HepG2 (cell line): ENCODE measurements around the gene FAM229A. TPM values are rescaled to one million over a fixed set of nuclear protein-coding genes. Genes with fewer than 3 reads are reported as not detected.

ENCODE experiments used
- ATAC-seq: fragments of 200-7000 bp; cut with Tn5 transposase; 3 replicates; pipeline ENCODE4 v1.9.1; 2020; ENCODE audit warnings: mild to moderate bottlenecking, moderate library complexity
- BruUV-seq: library from RNA; stranded (reverse); fragments of 400-500 nt; replicated peaks from 2 replicates; lab custom pipeline; 2021; lab: Mats Ljungman, UMichigan
- CTCF ChIA-PET: fragments of 300-600 bp; formaldehyde crosslinking; extraction: SDS; loops from one replicate; lab custom pipeline; 2021; ENCODE audit warnings: low total read pairs, inconsistent platforms, low intra/inter-chr PET ratio; lab: Yijun Ruan, JAX
- POLR2A ChIA-PET: fragments of 350-600 bp; sonication (Branson Sonifier 250); formaldehyde crosslinking; loops from one replicate; lab custom pipeline; 2020; ENCODE audit warnings: antibody characterized with exemption, inconsistent platforms; lab: Yijun Ruan, JAX
- DNase-seq: peaks from one replicate; pipeline ENCODE4 v3.0.0-alpha.2; 2015; ENCODE audit warnings: low spot score
- FAIRE-seq: peaks from 3 replicates; lab custom pipeline; 2011; peaks lifted over from hg19 to GRCh38; lab: Jason Lieb, UNC
- H2AFZ ChIP-seq: one replicate; pipeline ENCODE4 v1.6.1; 2011; ENCODE audit warnings: low read length, inconsistent platforms
- H3K27ac ChIP-seq: fragments of 300-600 bp; 3 replicates; pipeline ENCODE4 v1.8.0; 2011; ENCODE audit warnings: mixed run types, mild to moderate bottlenecking, mixed read lengths, low read length, inconsistent platforms; ENCODE audit not compliant: insufficient read depth; ENCODE audit errors: extremely low read length
- H3K27me3 ChIP-seq, 2 experiments: fragments of 200-600 bp in 1 of 2; 2 replicates in 1 of 2; 3 replicates in 1 of 2; pipeline versions ENCODE4 v1.6.0 to v1.8.0; 2011; ENCODE audit warnings: low read length in 2 of 2, mild to moderate bottlenecking in 2 of 2, moderate library complexity in 2 of 2, inconsistent platforms in 1 of 2; ENCODE audit not compliant: insufficient read depth in 2 of 2, control insufficient read depth in 1 of 2
- H3K36me3 ChIP-seq, 2 experiments: fragments of 200-600 bp in 1 of 2; replicated peaks in 1 of 2; 2 replicates in 1 of 2; 3 replicates in 1 of 2; pipeline versions ENCODE4 v1.5.1 to v1.8.0; 2011; ENCODE audit warnings: low read length in 2 of 2, inconsistent platforms in 1 of 2; ENCODE audit not compliant: insufficient read depth in 2 of 2, control insufficient read depth in 1 of 2
- H3K4me1 ChIP-seq: 2 replicates; pipeline ENCODE4 v1.5.1; 2012; ENCODE audit warnings: low read length, inconsistent platforms; ENCODE audit not compliant: insufficient read depth
- H3K4me2 ChIP-seq: 2 replicates; pipeline ENCODE4 v1.6.0; 2011; ENCODE audit warnings: low read depth, low read length, inconsistent platforms
- H3K4me3 ChIP-seq, 3 experiments: fragments of 200-600 bp in 1 of 3; sonication (generic), shearing (Covaris generic) in 1 of 3; replicated peaks in 1 of 3; 2 replicates each; pipeline ENCODE4 v1.5.1; 2011 to 2016; ENCODE audit warnings: low read length in 3 of 3, inconsistent platforms in 2 of 3, low read depth in 2 of 3, mild to moderate bottlenecking in 2 of 3, control low read depth in 1 of 3, mixed read lengths in 1 of 3; ENCODE audit not compliant: insufficient read depth in 1 of 3
- H3K79me2 ChIP-seq: one replicate; pipeline ENCODE4 v1.6.1; 2011; ENCODE audit warnings: low read length, inconsistent platforms; ENCODE audit not compliant: insufficient read depth
- H3K9ac ChIP-seq: 2 replicates; pipeline ENCODE4 v1.6.0; 2011; ENCODE audit warnings: mild to moderate bottlenecking, low read depth, low read length, inconsistent platforms; ENCODE audit not compliant: insufficient read depth
- H3K9me3 ChIP-seq: 2 replicates; pipeline ENCODE4 v1.5.1; 2012; ENCODE audit warnings: mild to moderate bottlenecking, low read length
- H4K20me1 ChIP-seq: 2 replicates; pipeline ENCODE4 v1.6.0; 2011; ENCODE audit warnings: inconsistent platforms, mild to moderate bottlenecking, low read length, moderate library complexity; ENCODE audit not compliant: insufficient read depth
- DDIT3 ChIP-seq: sonication (generic); formaldehyde crosslinking; IDR thresholded peaks from 2 replicates; pipeline ENCODE4 v1.4.0; 2020; ENCODE audit warnings: mild to moderate bottlenecking, missing genetic modification reagents
- SIX4 ChIP-seq: sonication (generic); formaldehyde crosslinking; IDR thresholded peaks from 2 replicates; pipeline ENCODE4 v1.4.0; 2020; ENCODE audit warnings: missing genetic modification reagents
- ZNF552 ChIP-seq: sonication (generic); formaldehyde crosslinking; IDR thresholded peaks from 2 replicates; pipeline ENCODE4 v1.9.0; 2022; ENCODE audit warnings: missing genetic modification reagents, mild to moderate bottlenecking, borderline replicate concordance
- ZNF780A ChIP-seq: sonication (generic); formaldehyde crosslinking; IDR thresholded peaks from 2 replicates; pipeline ENCODE4 v1.8.0; 2022; ENCODE audit warnings: mild to moderate bottlenecking, missing genetic modification reagents, moderate library complexity
- WGBS: methylation state at CpG from one replicate; pipeline ENCODE4 v1.1.6; 2017; ENCODE audit warnings: low lambda C conversion rate; 5-methylcytosine and 5-hydroxymethylcytosine counted together
- in situ Hi-C: cut with HindIII; loops from 2 replicates; pipeline ENCODE4 v1.10.0; 2017; ENCODE audit warnings: low pct_unique_long_range_greater_than_20kb; ENCODE audit not compliant: extremely low pct_ligation_motif_present
- intact Hi-C: fragments of 100-400 bp; cut with micrococcal nuclease; formaldehyde crosslinking; loops from one replicate; pipeline ENCODE4 v1.10.0; 2022; ENCODE audit not compliant: unreplicated experiment
- polyA plus RNA-seq, 8 experiments: library from polyadenylated mRNA; depleted of rRNA in 3 of 8; stranded (reverse) in 7 of 8; unstranded in 1 of 8; fragments of >200 nt; fragmentation: Illumina TruSeq in 4 of 8; extraction: Trizol in 4 of 8; gene quantifications; 2 replicates each; pipeline versions ENCODE4 v1.2.1 to v1.2.3, GENCODE V29; 2011 to 2016; ENCODE audit warnings: low read depth in 4 of 8, missing spikeins in 1 of 8, mixed read lengths in 1 of 8; ENCODE audit not compliant: insufficient read depth in 1 of 8
- total RNA-seq, 5 experiments: library from RNA; depleted of rRNA; stranded (reverse); fragments of >200 nt; fragmentation: Illumina TruSeq; extraction: Trizol; gene quantifications; 2 replicates each; pipeline ENCODE4 v1.2.3, GENCODE V29; 2016; ENCODE audit warnings: low read depth in 1 of 5
- TF ChIP-seq, protein P1 (sequence below): sonication (generic); formaldehyde crosslinking; IDR thresholded peaks from 2 replicates; pipeline ENCODE4 v1.5.0; 2020; ENCODE audit warnings: missing genetic modification reagents

The FAM229A gene
- total and polyA plus RNA-seq, 2 of the 13 experiments (the other 11 are each of a cell fraction or from before 2014, with no cell fraction given) = 3.2 to 17.6 TPM

- no peak for TF ChIP-seq ZNF780A (CRISPR knock-in tag)
- TF ChIP-seq, protein P1, sequence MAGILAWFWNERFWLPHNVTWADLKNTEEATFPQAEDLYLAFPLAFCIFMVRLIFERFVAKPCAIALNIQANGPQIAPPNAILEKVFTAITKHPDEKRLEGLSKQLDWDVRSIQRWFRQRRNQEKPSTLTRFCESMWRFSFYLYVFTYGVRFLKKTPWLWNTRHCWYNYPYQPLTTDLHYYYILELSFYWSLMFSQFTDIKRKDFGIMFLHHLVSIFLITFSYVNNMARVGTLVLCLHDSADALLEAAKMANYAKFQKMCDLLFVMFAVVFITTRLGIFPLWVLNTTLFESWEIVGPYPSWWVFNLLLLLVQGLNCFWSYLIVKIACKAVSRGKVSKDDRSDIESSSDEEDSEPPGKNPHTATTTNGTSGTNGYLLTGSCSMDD (CRISPR knock-in tag) = no peak
Measured at GRCh38 chr1:32386676-32387392, 24.5 kb upstream of the FAM229A start (continued).

GRCh38 chr1:32380057-32380456 is 17.8 kb upstream of the FAM229A start:
- CTCF ChIA-PET = no interaction called here
- ATAC-seq = no peak

More at GRCh38 chr1:32380057-32380456, 17.8 kb upstream of the FAM229A start:
- no peak overlapping the region for H3K9ac ChIP-seq
- TF ChIP-seq DDIT3 (CRISPR knock-in tag) = no peak
- TF ChIP-seq SIX4 = no peak
- TF ChIP-seq ZNF552 (CRISPR knock-in tag) = no peak
- 96% methylated on average over 9 of the region's 9 CpGs for WGBS
- no peak overlapping the region for H3K27ac ChIP-seq
- POLR2A ChIA-PET = interaction anchor here (0.9 kb wide), 1 partner anchor 44 kb away, joined by 3 read pairs; the partner anchor contains the start of gene MARCKSL1
- H3K4me1 ChIP-seq = no peaks in the 10 kb centered on the region
- in situ Hi-C loops = no loop called here
- no peak for DNase-seq
- BruUV-seq = no TSS peak
- H3K79me2 ChIP-seq = no peaks in the 10 kb centered on the region
- no peak overlapping the region for H2AFZ ChIP-seq
- H3K4me2 ChIP-seq = no peak overlapping the region
- no peaks in the 10 kb centered on the region; the same call in 1 of the 2 replicates for H4K20me1 ChIP-seq
- intact Hi-C loops = no loop called here
- FAIRE-seq = no peak
- H3K9me3 ChIP-seq = no peaks in the 10 kb centered on the region
- H3K27me3 ChIP-seq = no peaks in the 10 kb centered on the region
- peaks cover 53 to 97% of the 10 kb centered on the region in 2 experiments for H3K36me3 ChIP-seq
- no peak overlapping the region for H3K4me3 ChIP-seq
